Measurements from ENCODE around the gene NPHP4.

GRCh38 chr1:5818755-5819154, 173.5 kb downstream of the NPHP4 start:
- TF ChIP-seq HMGXB4 (CRISPR knock-in tag; IDR thresholded peaks at IDR 0.05) (no peak), CTCF (IDR thresholded peaks at IDR 0.05) (no peak), SMAD3 (CRISPR knock-in tag; IDR thresholded peaks at IDR 0.05; ENCODE audit: borderline replicate concordance) (no peak), ELF4 (CRISPR knock-in tag; IDR thresholded peaks at IDR 0.05; ENCODE audit: low read depth) (no peak), GTF2I (CRISPR knock-in tag; conservative IDR thresholded peaks at IDR 0.05) (no peak), ATF3 (CRISPR knock-in tag; conservative IDR thresholded peaks at IDR 0.05) (no peak), TCF7 (CRISPR knock-in tag; IDR thresholded peaks at IDR 0.05; ENCODE audit: low read depth) (no peak)
- TF ChIP-seq, protein P1, sequence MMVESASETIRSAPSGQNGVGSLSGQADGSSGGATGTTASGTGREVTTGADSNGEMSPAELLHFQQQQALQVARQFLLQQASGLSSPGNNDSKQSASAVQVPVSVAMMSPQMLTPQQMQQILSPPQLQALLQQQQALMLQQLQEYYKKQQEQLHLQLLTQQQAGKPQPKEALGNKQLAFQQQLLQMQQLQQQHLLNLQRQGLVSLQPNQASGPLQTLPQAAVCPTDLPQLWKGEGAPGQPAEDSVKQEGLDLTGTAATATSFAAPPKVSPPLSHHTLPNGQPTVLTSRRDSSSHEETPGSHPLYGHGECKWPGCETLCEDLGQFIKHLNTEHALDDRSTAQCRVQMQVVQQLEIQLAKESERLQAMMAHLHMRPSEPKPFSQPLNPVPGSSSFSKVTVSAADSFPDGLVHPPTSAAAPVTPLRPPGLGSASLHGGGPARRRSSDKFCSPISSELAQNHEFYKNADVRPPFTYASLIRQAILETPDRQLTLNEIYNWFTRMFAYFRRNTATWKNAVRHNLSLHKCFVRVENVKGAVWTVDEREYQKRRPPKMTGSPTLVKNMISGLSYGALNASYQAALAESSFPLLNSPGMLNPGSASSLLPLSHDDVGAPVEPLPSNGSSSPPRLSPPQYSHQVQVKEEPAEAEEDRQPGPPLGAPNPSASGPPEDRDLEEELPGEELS (CRISPR knock-in tag; IDR thresholded peaks at IDR 0.05): no peak
- TF ChIP-seq, protein P2, sequence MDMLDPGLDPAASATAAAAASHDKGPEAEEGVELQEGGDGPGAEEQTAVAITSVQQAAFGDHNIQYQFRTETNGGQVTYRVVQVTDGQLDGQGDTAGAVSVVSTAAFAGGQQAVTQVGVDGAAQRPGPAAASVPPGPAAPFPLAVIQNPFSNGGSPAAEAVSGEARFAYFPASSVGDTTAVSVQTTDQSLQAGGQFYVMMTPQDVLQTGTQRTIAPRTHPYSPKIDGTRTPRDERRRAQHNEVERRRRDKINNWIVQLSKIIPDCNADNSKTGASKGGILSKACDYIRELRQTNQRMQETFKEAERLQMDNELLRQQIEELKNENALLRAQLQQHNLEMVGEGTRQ (CRISPR knock-in tag; IDR thresholded peaks at IDR 0.05): no peak
